ENCODE measurements around the gene CPEB3.
"Not testable (repeated sequence)": the region's sequence is repeated elsewhere in the genome, so short reads cannot be mapped to it uniquely, and the experiment has no call there.

CPEB3 gene

DNA sequence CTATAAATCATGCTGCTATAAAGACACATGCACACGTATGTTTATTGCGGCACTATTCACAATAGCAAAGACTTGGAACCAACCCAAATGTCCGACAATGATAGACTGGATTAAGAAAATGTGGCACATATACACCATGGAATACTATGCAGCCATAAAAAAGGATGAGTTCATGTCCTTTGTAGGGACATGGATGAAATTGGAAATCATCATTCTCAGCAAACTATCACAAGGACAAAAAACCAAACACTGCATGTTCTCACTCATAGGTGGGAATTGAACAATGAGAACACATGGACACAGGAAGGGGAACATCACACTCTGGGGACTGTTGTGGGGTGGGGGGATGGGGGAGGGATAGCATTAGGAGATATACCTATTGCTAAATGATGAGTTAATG is 149.7 kb downstream of the CPEB3 start:
- DNase-seq = not testable (repeated sequence)

DNA sequence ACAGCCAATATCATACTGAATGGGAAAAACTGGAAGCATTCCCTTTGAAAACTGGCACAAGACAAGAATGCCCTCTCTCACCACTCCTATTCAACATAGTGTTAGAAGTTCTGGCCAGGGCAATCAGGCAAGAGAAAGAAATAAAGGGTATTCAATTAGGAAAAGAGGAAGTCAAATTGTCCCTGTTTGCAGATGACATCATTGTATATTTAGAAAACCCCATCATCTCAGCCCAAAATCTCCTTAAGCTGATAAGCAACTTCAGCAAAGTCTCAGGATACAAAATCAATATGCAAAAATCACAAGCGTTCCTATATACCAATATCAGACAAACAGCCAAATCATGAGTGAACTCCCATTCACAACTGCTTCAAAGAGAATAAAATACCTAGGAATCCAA is 156.8 kb downstream of the CPEB3 start:
- not testable (repeated sequence) for DNase-seq

DNA sequence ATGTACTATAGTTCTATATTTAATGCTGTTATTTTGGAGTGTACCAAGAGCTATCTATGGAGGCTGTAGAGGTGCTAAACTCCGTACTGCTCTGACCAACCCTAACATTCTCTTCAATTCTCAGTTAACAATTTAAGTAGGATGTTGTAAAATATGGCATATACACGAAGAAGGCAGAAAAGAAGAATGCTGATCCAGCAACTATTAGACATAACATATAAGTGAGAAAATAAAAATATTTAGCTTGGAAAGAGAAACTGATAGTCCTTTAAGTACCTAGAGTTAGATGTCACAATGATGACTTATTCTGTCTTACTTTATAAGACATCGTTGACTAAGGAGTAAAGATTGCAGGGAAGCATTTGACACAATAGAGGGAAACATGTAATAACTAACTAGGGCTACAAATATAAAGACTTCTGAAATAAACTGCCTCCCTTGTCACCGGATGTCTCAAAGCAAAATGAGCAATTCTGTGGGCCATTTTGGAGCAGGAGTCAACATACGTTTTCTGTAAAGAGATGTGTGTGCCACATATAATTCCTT is 159.5 kb downstream of the CPEB3 start:
- no peak for DNase-seq

DNA sequence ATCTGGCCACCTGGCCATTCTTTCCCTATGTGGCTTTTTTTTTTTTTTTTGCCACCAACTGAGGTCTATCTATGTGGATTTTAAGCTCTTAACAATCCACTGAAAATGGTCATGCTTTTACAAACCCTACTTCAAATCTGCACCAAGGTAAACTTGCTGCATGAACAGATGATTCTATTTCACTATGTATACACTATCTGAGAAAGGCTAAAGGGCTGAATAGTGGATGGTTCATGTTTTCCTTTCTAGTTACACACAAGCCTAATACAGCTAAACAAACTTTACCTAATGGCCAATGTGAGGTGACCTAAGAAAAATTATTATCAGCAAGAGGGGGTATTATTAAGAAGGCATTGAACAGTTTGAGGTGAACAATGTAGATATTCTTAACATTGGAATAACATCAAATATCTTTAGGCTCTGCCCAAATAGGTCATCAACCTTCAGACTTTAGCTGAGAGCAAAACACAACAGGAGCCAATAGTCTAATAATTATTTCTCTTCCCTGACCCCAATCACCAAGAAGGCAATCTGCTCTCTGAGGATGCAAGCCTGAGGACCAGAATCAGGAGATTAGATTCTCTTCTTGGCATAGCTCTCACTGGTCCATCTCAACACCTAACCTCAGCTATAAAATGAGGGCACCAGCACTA is 160.1 kb downstream of the CPEB3 start:
- no peak for DNase-seq

DNA sequence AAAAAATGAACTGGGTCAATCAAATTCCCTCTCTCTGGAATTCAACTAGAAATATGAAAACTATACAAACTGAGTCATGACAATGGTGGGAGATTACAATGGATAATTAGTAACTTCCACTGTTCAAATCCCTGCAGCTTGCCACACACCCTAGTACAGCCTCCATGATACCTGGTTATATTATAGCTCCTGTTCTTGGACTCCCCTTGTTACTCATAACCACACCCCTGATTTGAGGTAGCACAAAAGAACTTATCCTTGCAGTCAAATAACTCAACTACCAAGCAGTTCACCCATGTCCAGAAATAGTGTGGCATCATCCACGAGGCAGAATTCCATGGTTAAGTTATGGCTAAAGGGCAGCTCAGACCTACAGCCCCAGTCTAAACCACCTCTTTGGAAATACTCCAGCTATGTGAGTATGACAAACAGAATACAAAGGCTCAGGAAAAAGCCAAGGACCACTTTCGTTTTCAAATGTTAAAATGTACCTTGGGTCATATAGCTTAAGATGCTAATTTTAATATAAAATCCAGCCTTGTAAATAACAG is 164.7 kb downstream of the CPEB3 start:
- no peak for DNase-seq

DNA sequence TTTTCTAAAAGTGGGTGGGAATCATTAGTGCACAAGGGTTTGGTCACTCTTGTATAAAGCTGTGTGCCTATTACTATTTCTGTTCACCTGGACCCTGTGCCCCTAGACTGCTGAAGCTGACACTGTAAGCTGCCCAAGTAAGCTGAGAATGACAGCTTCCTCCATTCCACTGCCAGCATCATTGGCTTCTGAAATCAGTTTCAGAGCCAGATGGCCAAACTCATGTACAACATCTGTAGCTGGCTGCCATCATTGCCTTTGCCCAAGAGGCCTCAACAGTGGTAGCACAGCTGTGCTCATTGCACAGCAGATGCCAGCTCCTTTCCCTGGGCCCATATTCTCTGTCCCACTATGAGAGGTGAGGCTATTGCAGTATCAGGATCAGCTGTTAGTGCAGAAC is 165.7 kb downstream of the CPEB3 start:
- no peak for DNase-seq

DNA sequence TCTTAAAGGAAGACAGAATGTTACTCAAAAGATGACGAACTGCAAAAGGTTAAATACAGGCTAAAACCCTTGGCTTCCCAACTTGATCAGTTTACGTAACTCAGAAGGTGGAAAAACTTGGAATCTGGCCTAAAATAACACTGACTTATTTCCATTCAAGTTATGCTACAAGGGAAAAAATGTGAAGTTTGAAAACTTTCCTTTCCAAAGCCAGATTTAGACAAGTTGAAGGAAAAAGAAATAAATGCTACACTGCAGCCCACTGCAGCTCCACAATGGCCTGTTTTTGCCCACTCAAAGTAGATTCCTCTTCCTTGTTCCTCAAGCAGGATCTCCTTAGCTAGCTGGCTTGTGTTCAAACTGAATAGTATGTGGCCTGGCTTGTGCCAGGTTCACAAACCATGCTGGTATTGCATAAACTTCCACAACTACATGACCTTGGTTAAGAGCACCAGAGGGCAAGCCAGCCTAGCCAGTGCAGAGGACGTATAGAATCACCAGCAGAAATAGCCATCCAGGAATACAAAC is 166.2 kb downstream of the CPEB3 start:
- DNase-seq = peak; percentile 55

DNA sequence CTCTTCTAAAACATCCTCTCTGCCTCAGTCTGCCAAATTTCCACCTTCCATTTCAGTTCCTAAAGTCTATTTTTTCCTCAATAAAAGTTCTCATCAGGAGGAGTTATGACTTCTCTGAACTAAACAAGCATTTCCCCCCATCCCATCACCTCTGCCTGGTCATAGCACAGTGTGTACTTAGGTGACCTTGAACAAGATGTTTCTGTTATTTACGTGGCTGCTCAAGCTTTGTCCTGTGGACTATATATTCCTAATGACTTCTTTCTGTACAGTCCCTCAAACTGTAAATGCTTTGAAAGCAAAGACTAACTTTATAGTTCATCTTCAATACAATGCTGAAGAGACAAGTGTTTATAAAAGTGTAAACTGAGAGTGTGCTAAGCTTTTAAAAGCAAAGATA is 166.9 kb downstream of the CPEB3 start:
- DNase-seq = no peak

DNA sequence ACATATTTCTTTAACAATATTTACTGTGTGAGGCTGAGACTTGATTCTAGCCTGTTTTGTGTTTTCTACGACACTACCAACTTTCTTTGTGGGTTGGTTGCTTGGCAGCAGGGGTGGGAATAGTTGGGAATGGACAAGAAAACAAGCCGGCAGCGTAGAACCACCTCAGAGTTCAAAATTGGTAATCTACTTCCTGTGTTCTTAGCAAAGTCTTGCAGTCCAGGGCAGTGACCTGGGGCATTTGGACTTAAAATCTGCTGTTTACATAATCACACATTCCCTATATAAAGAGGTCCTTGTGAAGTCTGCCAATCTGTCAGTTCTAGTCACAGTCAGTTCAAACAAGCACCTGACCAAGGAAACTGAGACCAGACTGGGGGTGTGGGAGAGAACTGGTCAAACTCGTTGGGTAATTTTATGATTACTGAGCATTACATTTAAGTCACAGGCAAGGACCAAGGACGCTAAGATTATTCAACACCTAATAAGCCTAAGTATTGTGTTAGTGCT is 167.9 kb downstream of the CPEB3 start:
- no peak for DNase-seq

DNA sequence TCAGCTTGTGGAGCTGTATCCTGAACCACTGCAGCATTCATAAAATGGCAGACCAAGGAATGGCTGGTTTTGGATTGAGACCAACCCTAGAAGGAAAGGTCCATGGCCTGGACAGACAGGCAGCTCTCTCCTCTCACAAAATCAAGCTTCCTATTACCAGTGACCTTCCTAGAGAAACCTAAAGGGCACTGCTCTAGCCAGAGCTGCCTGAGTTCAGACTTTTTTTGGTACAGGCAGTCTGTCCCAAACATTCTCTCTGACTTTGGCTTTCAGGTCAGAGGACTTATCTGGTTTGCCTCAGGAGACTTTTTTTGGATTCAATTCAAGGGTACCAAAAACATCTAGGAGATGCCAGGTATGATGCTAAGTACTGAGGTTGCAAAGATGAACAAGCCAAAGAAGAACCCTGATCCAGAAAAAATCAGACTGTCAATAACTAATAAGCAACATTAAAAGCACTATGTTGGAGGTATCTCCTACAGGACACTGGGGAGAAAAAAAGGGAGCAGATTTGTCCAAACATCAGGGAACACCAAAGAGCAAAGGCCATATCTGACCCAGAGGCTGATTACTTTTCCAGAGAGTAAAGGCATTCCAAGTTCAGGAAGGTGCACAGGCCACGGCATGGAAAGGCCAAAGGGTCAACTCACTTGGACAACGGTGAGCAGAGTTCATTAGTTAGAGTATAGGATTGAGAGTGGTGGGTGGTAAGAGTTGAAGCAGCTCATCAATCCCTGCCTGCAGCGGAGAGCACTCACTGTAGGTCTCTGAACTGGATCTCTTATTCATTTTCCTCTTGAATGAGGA is 169.0 kb downstream of the CPEB3 start:
- DNase-seq = no peak

DNA sequence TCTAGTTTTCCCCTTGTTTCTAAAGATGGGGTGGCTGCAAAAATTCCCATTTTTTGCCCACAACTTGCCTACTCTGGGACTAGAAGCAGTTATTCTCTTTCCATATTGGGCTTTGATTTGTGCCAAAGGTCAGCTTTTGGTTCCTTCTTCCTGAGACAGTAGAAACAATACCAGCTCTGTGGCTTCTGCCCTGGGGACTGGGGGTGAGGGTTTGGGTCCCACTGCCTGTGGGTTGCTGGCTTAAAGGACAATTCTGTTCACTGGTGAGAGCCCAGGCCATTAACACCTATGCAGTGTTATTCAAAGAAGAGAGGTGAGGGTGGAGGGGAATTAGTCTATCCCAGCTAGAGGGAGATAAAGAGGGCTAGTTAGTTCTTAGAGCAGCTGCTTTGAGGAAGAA is 171.5 kb downstream of the CPEB3 start:
- no peak for DNase-seq

DNA sequence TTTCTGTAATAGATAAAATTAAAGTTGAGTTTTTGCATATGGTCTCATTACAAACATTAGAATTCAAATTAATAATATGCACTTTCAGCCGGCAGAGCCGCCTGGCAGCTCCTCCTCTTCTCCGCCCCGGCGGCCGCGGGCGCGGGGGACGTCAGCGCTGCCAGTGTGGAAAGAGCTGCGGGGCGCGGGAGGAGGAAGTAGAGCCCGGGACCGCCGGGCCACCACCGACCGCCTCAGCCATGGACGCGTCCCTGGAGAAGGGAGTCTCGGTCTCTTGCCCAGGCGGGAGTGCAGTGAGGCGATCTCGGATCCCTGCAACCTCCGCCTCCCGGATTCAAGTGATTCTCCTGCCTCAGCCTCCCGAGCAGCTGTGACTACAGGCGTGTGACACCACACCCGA is 176.0 kb downstream of the CPEB3 start:
- not testable (repeated sequence) for DNase-seq

DNA sequence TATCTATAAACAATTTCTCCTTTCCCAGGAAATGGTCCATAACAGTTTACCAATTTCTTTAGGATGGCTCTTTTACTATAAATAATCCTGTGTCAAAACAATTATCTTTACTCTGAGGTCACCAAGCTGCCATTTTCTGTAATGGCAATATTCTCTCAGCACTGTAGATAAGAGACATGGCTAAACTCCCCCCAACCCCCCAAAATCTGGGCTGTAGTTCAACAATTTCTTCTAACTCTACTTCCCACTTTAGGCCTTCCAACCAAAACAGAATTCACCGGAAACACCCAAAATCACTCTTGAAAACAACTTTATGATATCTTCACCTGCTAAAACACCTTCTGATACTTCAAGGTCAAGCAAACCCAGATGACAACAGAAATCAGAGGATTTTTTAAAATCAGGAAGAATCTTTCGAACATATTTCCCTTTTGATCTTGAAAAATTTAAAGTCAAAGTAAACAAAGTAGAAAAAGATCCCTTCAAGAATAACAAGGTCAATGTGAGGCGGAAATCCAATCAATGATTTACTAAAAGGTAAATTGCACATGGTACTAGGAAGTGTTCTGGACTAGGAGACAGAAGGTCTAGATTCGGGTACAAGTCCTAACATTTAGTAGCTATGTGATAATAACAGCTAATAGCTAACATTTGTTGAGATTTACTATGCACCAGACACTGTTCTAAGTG is 176.8 kb downstream of the CPEB3 start:
- DNase-seq = no peak

DNA sequence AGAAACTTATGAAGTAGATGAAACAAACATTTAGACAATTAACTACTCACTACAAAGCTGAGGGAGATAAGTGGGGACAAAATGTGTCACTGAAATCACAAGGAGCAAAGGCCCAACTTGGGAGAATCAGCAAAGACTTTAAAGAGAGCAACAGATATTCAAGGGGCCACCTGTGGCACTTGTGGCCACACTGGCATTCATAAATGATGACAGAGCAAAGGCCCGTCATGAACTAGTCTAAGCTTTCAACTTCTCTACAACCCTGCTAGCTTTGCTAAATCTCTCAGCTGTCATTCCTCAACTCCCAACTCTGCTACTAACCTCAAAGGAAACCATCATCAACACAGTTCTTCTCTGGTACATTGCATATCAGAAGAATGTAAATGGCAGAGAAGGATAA is 178.4 kb downstream of the CPEB3 start:
- no peak for DNase-seq

DNA sequence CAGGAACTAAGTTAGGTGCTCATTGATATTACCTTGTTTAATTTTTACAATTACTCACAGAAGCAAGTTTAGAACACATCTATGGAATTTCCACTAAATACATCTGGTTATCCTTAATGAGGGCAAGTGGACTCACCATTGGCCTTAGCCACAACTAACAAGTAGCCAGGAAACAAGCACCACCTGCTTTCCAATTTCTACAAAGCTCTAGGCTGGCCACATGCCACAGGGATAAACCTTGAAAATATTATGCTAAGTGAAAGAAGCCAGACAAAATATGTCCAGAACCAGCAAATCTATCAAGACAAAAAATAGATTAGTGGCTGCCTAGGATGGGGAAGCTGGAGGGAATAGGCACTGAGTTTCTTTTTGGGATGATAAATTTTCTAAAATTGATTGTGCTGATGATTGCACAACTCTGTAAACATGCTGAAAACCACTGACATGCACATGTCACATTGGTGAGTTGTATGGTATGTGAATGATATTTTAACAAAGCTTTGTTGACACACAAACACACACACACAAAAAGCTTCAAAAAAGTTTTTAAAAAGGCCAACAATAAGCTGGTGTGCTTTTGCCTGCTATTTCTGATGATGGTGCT is 179.4 kb downstream of the CPEB3 start:
- DNase-seq = no peak

DNA sequence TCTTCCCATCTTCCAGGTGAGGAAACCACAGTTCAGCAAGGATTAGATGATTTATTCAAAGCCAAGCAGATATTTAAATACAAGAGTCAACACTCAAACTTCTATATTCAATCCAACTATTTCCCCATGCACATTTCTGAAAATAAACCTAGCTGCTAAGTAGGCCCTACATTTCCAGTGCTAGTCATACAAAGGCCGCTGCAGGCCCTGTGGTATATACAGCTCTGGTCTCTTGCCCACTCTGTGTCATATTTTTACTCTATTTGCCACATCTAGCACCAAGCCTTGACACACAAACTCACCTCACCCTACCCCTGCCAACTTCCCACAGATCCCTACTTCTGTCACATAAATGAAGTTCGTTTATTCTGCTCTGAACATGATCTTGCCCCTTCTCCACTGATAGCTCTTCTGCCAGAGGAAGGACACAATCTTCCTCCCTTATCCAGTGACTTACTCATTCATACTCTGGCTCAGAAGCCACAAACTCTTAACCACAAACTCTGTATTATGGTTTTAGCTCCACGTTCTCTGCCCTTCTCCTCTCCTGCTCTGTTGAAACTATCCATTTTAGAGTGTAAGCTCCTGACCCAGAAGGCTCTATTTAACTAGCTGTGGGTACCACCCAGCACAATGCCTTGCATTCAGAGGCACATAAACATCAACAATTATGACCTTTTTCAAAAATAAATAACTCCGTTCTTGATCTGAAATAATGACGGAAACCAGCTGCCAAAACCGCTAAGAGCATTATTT is 180.7 kb downstream of the CPEB3 start:
- DNase-seq = peak; percentile 45

DNA sequence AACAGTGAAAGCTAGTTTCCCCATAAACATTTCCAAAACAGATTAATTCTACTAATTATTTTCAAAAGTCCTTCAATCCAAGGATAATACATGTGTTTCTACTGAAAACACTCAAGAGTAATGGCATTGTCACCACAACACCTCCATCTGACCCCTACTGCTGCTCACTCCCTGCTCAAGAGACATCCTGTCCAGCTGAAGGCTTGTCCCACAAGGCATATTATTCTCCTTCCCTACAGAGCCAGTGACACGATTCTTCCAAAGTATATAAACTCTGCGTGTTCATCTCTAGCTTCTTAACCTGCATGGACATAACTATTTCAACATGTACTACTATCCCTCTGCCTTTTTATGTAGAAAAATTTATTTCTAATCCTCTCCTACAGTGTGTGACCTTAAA is 182.1 kb downstream of the CPEB3 start:
- no peak for DNase-seq

DNA sequence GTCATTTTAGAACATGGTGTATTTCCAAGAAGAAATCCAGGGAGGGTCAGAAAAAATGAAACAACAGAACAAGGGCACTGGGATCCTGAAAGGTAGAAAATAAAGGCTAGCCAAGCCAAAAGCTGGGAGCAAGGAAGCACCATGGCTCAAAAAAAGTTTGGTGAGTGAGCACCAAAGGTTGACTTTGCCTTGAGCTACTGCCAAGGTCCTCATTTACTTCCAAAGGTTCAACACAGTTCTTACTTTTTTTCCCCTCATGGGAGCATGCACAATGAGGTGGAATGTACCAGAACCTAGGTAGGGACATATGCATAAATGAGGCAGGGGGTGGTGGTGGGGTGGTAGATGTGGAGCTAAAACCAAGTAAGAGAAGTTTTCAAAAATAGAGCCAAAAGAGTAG is 182.8 kb downstream of the CPEB3 start:
- DNase-seq = no peak

DNA sequence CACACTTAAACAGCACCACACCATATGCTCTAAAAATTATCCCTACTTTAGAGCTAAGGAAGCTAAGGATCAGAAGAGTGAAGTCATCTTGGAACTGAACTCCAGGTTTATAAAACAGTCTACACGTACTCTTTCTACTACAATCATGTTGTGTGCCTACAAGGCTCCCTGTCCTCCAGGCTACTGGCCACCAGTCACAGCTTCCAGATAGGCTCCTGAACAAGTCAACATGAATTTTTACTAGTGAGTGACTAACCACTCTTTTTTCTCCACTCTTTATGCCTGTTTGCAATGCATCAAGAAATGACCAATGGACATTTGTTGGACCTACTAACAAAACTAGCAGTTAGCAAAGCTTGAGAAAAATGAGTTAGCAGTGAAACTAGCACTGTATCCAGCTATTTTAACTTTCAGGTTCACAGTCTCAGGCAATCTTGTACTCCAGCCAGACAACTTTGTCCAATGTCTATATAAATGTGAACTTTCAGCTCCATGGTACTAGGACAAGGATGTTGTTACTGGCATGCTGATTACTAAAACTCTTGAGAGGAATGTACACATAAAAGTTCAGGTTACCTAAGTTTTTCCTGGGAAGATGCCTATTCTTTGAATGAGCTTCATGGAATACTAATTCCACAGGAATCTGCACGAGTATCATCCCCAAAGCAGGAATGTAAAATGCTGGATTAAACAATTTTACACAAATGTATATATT is 187.3 kb downstream of the CPEB3 start:
- peak; percentile 47 for DNase-seq

DNA sequence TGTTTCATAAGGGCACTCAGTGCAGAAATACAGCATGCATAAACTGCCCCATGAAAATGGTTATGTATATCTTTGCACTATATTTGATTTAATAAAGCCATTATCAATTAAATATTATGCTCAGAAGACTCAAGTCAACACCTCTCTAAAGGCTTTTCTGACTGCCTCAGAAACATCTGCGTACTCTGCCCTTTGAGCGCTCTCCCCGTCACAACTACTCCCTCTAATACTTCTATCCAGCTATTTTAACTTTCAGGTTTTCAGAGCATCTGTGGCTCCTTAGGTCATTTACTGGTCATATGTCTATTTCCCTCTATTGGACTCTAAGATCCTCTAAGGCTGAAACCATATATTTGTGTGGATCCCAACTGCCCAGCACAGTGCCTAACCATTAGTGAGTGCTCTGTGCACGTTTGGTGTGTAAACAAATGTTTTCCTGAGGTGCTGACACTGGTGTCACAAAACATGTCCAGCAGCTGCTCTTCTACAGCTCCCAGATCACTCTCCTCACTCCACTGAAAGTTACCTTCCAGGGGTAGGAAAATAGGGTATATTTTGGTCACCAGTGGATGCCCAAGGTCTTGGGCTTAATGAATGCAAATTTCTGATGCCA is 188.2 kb downstream of the CPEB3 start:
- no peak for DNase-seq

All from fibroblast of skin of scalp (primary cell).